Tracheal epithelial cell (primary cell): ENCODE data around the gene KRTAP5-11. TPM values are rescaled to one million over a fixed set of nuclear protein-coding genes. Genes with fewer than 3 reads are reported as not detected.

Experiments
- total RNA-seq: library from RNA; depleted of rRNA; stranded (reverse); fragments of >200 nt; gene quantifications from 2 replicates; pipeline ENCODE4 v1.2.1, GENCODE V29; 2014

KRTAP5-11 gene
- 0.72 TPM in 1 of 2 replicates, not detected in the other for total RNA-seq

GRCh38 chr11:71582309-71582895 is at the start of gene KRTAP5-11:
Gene KRTAP5-11, minus strand, starts transcription at chr11:71582875. Its CDS starts 38 bp downstream, at chr11:71582837.

GRCh38 chr11:71565263-71565662 is 17.4 kb downstream of the KRTAP5-11 start, which contains the start of gene KRTAP5-10:
Gene KRTAP5-10, plus strand, starts transcription at chr11:71565563. Its CDS starts 25 bp downstream, at chr11:71565588.

GRCh38 chr11:71548120-71548519 is 34.6 kb downstream of the KRTAP5-11 start, which contains the start of gene KRTAP5-9:
Gene KRTAP5-9, plus strand, starts transcription at chr11:71548420. Its CDS starts 238 bp downstream, at chr11:71548658.

GRCh38 chr11:71537977-71538665 is 44.6 kb downstream of the KRTAP5-11 start, which contains the start of gene KRTAP5-8:
Gene KRTAP5-8, plus strand, starts transcription at chr11:71538025. Its CDS starts 31 bp downstream, at chr11:71538056.

Other genes with a start within 250 kb of the KRTAP5-11 start
- 62.7 and 76.6 TPM in 2 replicates for gene DHCR7, start 134.5 kb downstream of the KRTAP5-11 start, total RNA-seq
- gene NADSYN1, start 129.7 kb downstream of the KRTAP5-11 start, total RNA-seq = 90.1 and 109 TPM in 2 replicates
- not detected in 2 replicates for gene KRTAP5-7, start 55.6 kb downstream of the KRTAP5-11 start, total RNA-seq
- 0.24 TPM in 1 of 2 replicates, not detected in the other for gene KRTAP5-8, start 44.9 kb downstream of the KRTAP5-11 start, total RNA-seq
- gene KRTAP5-9, start 34.5 kb downstream of the KRTAP5-11 start, total RNA-seq = not detected in 2 replicates
- not detected in 2 replicates for gene KRTAP5-10, start 17.3 kb downstream of the KRTAP5-11 start, total RNA-seq